ENCODE measurements around the gene BAX. TPM values are rescaled to one million over a fixed set of nuclear protein-coding genes. Genes with fewer than 3 reads are reported as not detected.

BAX gene
- polyA plus RNA-seq, 1 of the 3 experiments (the other 2 are of a cell fraction): 640 TPM

DNA sequence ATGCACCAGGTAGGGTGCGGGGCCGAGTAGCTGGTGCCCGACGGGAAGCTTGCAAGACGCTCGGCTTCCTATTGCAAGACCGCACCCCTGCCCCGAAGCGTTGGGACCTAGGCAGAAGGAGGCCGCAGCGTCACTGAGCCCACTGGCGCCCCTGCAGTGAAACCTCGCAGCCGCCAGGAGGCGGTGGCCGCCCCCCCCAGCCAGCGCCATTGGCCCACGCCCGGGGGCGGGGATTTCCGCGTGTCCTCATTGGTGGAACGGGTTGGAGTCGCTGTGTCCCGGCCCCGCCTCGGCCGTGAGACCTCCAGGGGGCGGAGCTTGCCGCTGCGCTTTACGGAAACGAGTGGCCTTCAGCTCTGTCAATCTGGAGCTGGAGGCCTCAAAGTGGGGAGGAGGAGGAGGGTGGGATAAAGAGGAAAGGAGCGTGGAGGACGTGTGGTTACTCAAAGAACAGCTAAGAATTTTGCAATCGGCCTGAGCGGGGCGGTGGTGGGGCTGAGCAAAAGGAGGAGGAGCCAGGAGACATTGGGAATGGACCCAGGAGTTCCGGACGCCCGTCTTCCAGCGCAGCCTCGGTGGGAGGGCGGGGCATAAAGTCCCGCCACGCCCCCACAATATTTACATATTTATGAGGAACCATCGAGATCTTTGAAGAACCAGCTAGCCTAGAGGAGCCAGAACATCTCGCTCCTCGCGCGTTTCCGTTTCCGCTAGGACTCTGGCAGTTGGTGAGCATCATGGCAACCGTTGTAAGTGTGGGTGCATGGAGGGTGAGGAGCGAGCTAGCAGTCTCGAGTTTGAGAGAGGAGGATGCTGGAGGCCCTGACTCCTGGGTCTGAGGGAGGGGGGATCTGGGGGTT, 38.7 kb downstream of the BAX start, which contains the start of the genes GYS1 and RUVBL2 (continued):
- TF ChIP-seq RCOR1 (IDR thresholded peaks at IDR 0.05; ENCODE audit: low read length) (peak; percentile 6; the same call in 1 of the 2 replicates), YY1 (IDR thresholded peaks at IDR 0.05; ENCODE audit: low read depth) (peak; percentile 87), MEF2A (IDR thresholded peaks at IDR 0.05; ENCODE audit: borderline replicate concordance, low read depth) (no peak), ELF1 (IDR thresholded peaks at IDR 0.05) (peak; percentile 43; the same call in 1 of the 2 replicates), EP300 (IDR thresholded peaks at IDR 0.05; ENCODE audit: borderline replicate concordance in 1 of 2, low read depth in 1 of 2, low read length in 1 of 2) (no peak; a peak in 1 of 4 replicates), RAD21 (IDR thresholded peaks at IDR 0.05; ENCODE audit: low read length) (no peak)
- TF ChIP-seq, protein P1, sequence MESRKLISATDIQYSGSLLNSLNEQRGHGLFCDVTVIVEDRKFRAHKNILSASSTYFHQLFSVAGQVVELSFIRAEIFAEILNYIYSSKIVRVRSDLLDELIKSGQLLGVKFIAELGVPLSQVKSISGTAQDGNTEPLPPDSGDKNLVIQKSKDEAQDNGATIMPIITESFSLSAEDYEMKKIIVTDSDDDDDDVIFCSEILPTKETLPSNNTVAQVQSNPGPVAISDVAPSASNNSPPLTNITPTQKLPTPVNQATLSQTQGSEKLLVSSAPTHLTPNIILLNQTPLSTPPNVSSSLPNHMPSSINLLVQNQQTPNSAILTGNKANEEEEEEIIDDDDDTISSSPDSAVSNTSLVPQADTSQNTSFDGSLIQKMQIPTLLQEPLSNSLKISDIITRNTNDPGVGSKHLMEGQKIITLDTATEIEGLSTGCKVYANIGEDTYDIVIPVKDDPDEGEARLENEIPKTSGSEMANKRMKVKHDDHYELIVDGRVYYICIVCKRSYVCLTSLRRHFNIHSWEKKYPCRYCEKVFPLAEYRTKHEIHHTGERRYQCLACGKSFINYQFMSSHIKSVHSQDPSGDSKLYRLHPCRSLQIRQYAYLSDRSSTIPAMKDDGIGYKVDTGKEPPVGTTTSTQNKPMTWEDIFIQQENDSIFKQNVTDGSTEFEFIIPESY (IDR thresholded peaks at IDR 0.05; ENCODE audit: borderline replicate concordance, low read depth): no peak
- TF ChIP-seq, protein P2, sequence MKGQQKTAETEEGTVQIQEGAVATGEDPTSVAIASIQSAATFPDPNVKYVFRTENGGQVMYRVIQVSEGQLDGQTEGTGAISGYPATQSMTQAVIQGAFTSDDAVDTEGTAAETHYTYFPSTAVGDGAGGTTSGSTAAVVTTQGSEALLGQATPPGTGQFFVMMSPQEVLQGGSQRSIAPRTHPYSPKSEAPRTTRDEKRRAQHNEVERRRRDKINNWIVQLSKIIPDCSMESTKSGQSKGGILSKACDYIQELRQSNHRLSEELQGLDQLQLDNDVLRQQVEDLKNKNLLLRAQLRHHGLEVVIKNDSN (IDR thresholded peaks at IDR 0.05; ENCODE audit: borderline replicate concordance, low read depth): no peak

DNA sequence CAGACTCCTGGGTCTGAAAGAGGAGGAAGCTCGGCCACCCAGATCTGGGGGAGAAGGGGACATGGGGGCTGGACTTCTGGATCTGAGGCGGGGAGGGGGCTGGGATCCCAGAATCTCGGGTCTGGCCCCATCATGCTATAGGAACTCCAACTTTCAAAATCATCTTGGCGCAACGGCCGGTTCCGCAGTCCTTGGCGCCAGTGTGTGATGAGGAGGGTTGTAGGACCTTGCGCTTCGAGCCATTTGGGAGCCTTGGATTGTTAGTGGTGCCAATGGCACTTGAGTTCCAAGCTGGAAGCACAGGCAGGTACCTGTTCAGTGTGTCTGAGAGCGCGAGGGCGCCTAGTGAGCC, 39.3 kb downstream of the BAX start:
- peaks cover 0 to 17% of the 10 kb centered on the region in 2 experiments; a peak in 1 of 4 replicates for H3K4me1 ChIP-seq (ENCODE audit: control insufficient read depth in 1 of 2, insufficient read depth in 2 of 2, low read depth in 1 of 2, low read length in 1 of 2)
- H3F3A ChIP-seq (replicated peaks; ENCODE audit: insufficient read depth): peaks cover 8% of the 10 kb centered on the region
- DNase-seq: no peak
- peak overlapping the region; percentile 80 to 86; a peak in 3 of 4 replicates for H3K27ac ChIP-seq (ENCODE audit: low read depth in 2 of 2, low read length in 1 of 2)
- TF ChIP-seq RFX5 (IDR thresholded peaks at IDR 0.05; ENCODE audit: low read length): no peak
- TF ChIP-seq, protein P1 (IDR thresholded peaks at IDR 0.05; ENCODE audit: borderline replicate concordance, low read depth): no peak
- WGBS (ENCODE audit: low lambda C conversion rate): under 1% methylated on average over 12 of the region's 13 CpGs
- H3K4me2 ChIP-seq: peak overlapping the region; percentile 92
- peaks cover 89% of the 10 kb centered on the region for H3K79me2 ChIP-seq (ENCODE audit: insufficient read depth)
- H3K9me3 ChIP-seq: no peaks in the 10 kb centered on the region
- peak overlapping the region; percentile 88 for H3K9ac ChIP-seq
- no peaks in the 10 kb centered on the region for H3K27me3 ChIP-seq (ENCODE audit: insufficient read depth)
- peaks cover 0 to 4% of the 10 kb centered on the region in 2 experiments for H3K36me3 ChIP-seq (replicated peaks in 1 of 2; ENCODE audit: control insufficient read depth in 1 of 2, insufficient read depth in 2 of 2, low read length in 1 of 2)
- POLR2A ChIA-PET: interaction anchor here (1.1 kb wide), 1 partner anchor 11 kb away, joined by 5 read pairs; no protein-coding TSS in a partner anchor
- H3K9me2 ChIP-seq: no peaks in the 10 kb centered on the region
- H3K4me3 ChIP-seq (ENCODE audit: low read depth in 2 of 2, low read length in 1 of 2): peak overlapping the region; percentile 74 to 99
- CTCF ChIA-PET: interaction anchor here (0.6 to 6.2 kb wide), 16 partner anchors 10 to 206 kb away, joined by 3 to 54 read pairs (median 11); partner anchors contain the start of gene FTL
- H4K20me1 ChIP-seq (ENCODE audit: insufficient read depth): no peaks in the 10 kb centered on the region
- H2AFZ ChIP-seq (ENCODE audit: low read depth): no peak overlapping the region

All from SK-N-SH (cell line).